Osteoblast (primary cell): ENCODE results near the gene SP7. TPM values are rescaled to one million over a fixed set of nuclear protein-coding genes. Genes with fewer than 3 reads are reported as not detected.
A peak's percentile ranks its signal among the peaks of the same experiment; 100 is the strongest.

Experiments used
- DNase-seq: peaks from one replicate; pipeline ENCODE4 v3.0.0; 2011; ENCODE audit warnings: low spot score, mixed read lengths; ENCODE audit not compliant: insufficient read length; ENCODE audit errors: missing footprints
- H2AFZ ChIP-seq: 2 replicates; pipeline ENCODE4 v1.6.0; 2011; ENCODE audit warnings: mild to moderate bottlenecking, low read length
- H3K27ac ChIP-seq: 2 replicates; pipeline ENCODE4 v1.5.1; 2011; ENCODE audit warnings: mild to moderate bottlenecking, low read depth, low read length, moderate library complexity
- H3K27me3 ChIP-seq: 2 replicates; pipeline ENCODE4 v1.6.0; 2012; ENCODE audit warnings: mild to moderate bottlenecking, control low read depth, inconsistent platforms, low read length, moderate library complexity; ENCODE audit not compliant: insufficient read depth
- H3K36me3 ChIP-seq: 2 replicates; pipeline ENCODE4 v1.5.1; 2011; ENCODE audit warnings: mild to moderate bottlenecking, low read length, control low read depth, moderate library complexity; ENCODE audit not compliant: insufficient read depth
- H3K4me1 ChIP-seq: 2 replicates; pipeline ENCODE4 v1.5.1; 2011; ENCODE audit warnings: mild to moderate bottlenecking, low read length, control low read depth, moderate library complexity; ENCODE audit not compliant: insufficient read depth
- H3K4me2 ChIP-seq: 2 replicates; pipeline ENCODE4 v1.6.0; 2011; ENCODE audit warnings: mild to moderate bottlenecking, low read length; ENCODE audit not compliant: insufficient read depth
- H3K4me3 ChIP-seq: fragments of 200-600 bp; sonication (generic); 3 replicates; pipeline ENCODE4 v1.5.1; 2012; ENCODE audit warnings: mild to moderate bottlenecking, low read length, inconsistent platforms; ENCODE audit not compliant: insufficient read depth
- H3K79me2 ChIP-seq: 2 replicates; pipeline ENCODE4 v1.6.0; 2012; ENCODE audit warnings: mild to moderate bottlenecking, low read length, control low read depth, inconsistent platforms; ENCODE audit not compliant: insufficient read depth
- H3K9me3 ChIP-seq: 2 replicates; pipeline ENCODE4 v1.5.1; 2011; ENCODE audit warnings: low read depth, low read length, control low read depth
- H4K20me1 ChIP-seq: 2 replicates; pipeline ENCODE4 v1.6.0; 2012; ENCODE audit warnings: mild to moderate bottlenecking, low read length, control low read depth; ENCODE audit not compliant: insufficient read depth
- total RNA-seq: library from RNA; depleted of rRNA; stranded (reverse); fragments of >200 nt; gene quantifications from 2 replicates; pipeline ENCODE4 v1.2.3, GENCODE V29; 2012
- TF ChIP-seq, protein P1 (sequence below): IDR thresholded peaks from 2 replicates; pipeline ENCODE4 v1.5.1; 2011; ENCODE audit warnings: mild to moderate bottlenecking, low read depth, low read length, moderate library complexity; ENCODE audit errors: extremely low read depth

Gene SP7
- total RNA-seq, 1 donor = not detected

DNA sequence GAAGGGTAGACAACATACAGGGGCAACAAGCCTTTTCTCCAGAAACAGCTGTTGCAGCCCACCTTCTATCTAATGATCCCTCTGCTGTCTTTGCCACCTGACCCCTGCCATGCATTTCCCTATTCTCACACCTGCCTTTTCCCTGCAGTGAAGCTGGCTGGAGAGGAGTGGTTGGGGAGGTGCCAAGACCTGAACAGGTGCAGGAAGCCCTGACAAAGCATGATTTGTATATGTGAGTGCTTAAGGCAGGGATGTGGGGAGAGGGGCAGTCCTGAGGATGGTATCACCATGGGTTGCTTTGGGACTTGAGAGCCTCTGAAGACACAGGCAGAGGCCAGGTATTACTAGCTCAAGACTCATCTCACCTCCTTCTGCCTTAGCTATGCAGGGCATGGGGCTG is 43.7 kb downstream of the SP7 start:
- Histone ChIP-seq H3K27ac (no peak overlapping the region), H3K27me3 (no peaks in the 10 kb centered on the region), H3K4me1 (peaks cover 40% of the 10 kb centered on the region), H3K79me2 (peaks cover 30% of the 10 kb centered on the region), H3K36me3 (peaks cover 17% of the 10 kb centered on the region), H3K4me2 (no peak overlapping the region), H2AFZ (no peak overlapping the region), H3K9me3 (no peaks in the 10 kb centered on the region), H3K4me3 (no peak overlapping the region), H4K20me1 (no peaks in the 10 kb centered on the region)
- no peak for DNase-seq
- TF ChIP-seq, protein P1, sequence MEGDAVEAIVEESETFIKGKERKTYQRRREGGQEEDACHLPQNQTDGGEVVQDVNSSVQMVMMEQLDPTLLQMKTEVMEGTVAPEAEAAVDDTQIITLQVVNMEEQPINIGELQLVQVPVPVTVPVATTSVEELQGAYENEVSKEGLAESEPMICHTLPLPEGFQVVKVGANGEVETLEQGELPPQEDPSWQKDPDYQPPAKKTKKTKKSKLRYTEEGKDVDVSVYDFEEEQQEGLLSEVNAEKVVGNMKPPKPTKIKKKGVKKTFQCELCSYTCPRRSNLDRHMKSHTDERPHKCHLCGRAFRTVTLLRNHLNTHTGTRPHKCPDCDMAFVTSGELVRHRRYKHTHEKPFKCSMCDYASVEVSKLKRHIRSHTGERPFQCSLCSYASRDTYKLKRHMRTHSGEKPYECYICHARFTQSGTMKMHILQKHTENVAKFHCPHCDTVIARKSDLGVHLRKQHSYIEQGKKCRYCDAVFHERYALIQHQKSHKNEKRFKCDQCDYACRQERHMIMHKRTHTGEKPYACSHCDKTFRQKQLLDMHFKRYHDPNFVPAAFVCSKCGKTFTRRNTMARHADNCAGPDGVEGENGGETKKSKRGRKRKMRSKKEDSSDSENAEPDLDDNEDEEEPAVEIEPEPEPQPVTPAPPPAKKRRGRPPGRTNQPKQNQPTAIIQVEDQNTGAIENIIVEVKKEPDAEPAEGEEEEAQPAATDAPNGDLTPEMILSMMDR = no peak

DNA sequence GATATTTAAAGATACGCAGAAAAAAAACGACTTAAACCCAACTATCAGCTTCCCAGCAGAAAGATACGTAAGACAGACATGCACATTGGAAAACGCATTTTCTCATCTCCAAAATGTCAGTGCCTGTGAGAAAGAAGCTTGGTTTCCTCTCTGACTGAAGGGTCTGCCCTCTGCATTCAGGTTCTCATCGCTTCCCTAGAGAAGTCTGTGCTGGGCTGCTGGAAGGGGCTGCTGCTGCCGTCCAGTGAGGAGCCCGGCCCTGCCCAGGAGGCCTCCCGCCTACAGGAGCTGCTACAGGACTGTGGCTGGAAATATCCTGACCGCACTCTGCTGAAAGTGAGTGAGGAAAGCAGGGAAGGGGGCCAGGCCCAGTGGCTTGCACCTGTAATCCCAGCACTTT is 45.5 kb downstream of the SP7 start:
- Histone ChIP-seq H3K27ac (peak overlapping the region; percentile 71), H3K79me2 (peaks cover 12% of the 10 kb centered on the region), H3K9me3 (no peaks in the 10 kb centered on the region), H4K20me1 (no peaks in the 10 kb centered on the region), H3K4me1 (peaks cover 25% of the 10 kb centered on the region), H3K36me3 (peaks cover 13% of the 10 kb centered on the region), H3K4me3 (no peak overlapping the region), H3K27me3 (no peaks in the 10 kb centered on the region), H3K4me2 (peak overlapping the region; percentile 15), H2AFZ (peak overlapping the region; percentile 92)
- TF ChIP-seq, protein P1 = no peak
- DNase-seq = peak; percentile 78

DNA sequence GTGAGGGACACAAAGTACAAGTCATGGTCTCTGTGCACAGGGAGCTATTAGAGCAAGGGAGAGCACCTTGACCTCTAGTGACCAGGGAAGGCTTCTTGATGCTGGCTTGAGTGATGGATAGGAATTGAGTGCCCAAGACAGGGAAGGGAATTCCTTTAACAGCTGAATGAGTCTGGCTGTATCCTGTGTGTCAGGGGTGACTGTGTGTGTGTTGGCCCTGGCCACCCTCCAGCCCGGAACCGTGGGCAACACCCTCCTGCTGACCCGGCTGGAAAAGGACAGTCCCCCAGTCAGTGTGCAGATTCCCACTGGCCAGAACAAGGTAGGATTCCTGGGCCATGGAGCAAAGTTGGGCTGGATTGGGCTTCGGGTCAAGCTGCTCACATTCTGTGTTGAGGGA is 46.3 kb downstream of the SP7 start:
- DNase-seq = peak; percentile 90
- Histone ChIP-seq H3K27ac (peak overlapping the region; percentile 71), H3K4me1 (peaks cover 21% of the 10 kb centered on the region), H3K9me3 (no peaks in the 10 kb centered on the region), H3K27me3 (no peaks in the 10 kb centered on the region), H3K4me3 (no peak overlapping the region), H2AFZ (peak overlapping the region; percentile 69), H3K79me2 (peaks cover 7% of the 10 kb centered on the region), H3K36me3 (peaks cover 16% of the 10 kb centered on the region), H4K20me1 (no peaks in the 10 kb centered on the region), H3K4me2 (peak overlapping the region; percentile 17)
- TF ChIP-seq, protein P1 = no peak

DNA sequence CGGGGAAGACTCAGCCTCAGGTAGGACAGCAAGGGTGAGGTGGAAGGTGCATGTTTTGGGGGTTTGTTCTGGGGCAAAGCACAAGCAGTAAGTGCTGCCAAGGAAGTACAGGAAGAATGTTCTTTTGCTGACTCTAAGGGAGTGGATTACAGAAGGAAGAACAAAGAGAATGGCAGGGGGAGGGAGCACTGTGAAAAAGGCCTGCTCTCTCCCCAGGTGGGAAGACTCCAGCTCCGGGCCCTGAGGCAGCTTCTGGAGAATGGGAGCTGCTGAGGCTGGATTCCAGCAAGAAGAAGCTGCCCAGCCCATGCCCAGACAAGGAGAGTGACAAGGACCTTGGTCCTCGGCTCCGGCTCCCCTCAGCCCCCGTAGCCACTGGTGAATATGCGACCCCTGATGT is 47.8 kb downstream of the SP7 start:
- H3K79me2 ChIP-seq = peaks cover 5% of the 10 kb centered on the region
- TF ChIP-seq, protein P1 = no peak
- H4K20me1 ChIP-seq = no peaks in the 10 kb centered on the region
- peaks cover 18% of the 10 kb centered on the region for H3K36me3 ChIP-seq
- H3K9me3 ChIP-seq = no peaks in the 10 kb centered on the region
- no peak overlapping the region for H3K4me3 ChIP-seq
- H3K4me2 ChIP-seq = no peak overlapping the region
- DNase-seq = no peak
- H3K4me1 ChIP-seq = peaks cover 19% of the 10 kb centered on the region
- no peak overlapping the region for H2AFZ ChIP-seq
- H3K27me3 ChIP-seq = no peaks in the 10 kb centered on the region
- no peak overlapping the region for H3K27ac ChIP-seq
